Hematopoietic multipotent progenitor cell treated with erythropoietin and hydrocortisone succinate and interleukin-3 and kit ligand, for 15 days (in vitro differentiated cells): ENCODE results near the gene ORMDL1.
"Not testable (repeated sequence)": the region's sequence is repeated elsewhere in the genome, so short reads cannot be mapped to it uniquely, and the experiment has no call there.

ENCODE experiments used
- DNase-seq: peaks from one replicate; pipeline ENCODE4 v3.0.0-alpha.2; 2015; ENCODE audit warnings: low spot score

ORMDL1 gene

GRCh38 chr2:189770590-189771322, 13.4 kb downstream of the ORMDL1 start:
- DNase-seq: no peak

- no peak for DNase-seq
These were observed 20.1 kb downstream of the ORMDL1 start for GRCh38 chr2:189763908-189764661.

- DNase-seq: peak; percentile 96
These were observed 21.4 kb downstream of the ORMDL1 start, which contains the start of gene OSGEPL1 for GRCh38 chr2:189762551-189763298. Gene OSGEPL1, minus strand, starts transcription at chr2:189762792. Its CDS starts 1,152 bp downstream, at chr2:189761640.

GRCh38 chr2:189762229-189762550, 21.9 kb downstream of the ORMDL1 start:
- no peak for DNase-seq

- not testable (repeated sequence) for DNase-seq
These were observed 24.0 kb downstream of the ORMDL1 start for GRCh38 chr2:189760154-189760553.

- no peak for DNase-seq
These were observed 27.7 kb downstream of the ORMDL1 start for GRCh38 chr2:189756311-189756952.

- peak; percentile 68 for DNase-seq
These were observed 33.0 kb downstream of the ORMDL1 start for GRCh38 chr2:189751080-189751658.

GRCh38 chr2:189729430-189729829, 54.7 kb downstream of the ORMDL1 start:
- DNase-seq: no peak

GRCh38 chr2:189726849-189727248, 57.3 kb downstream of the ORMDL1 start:
- no peak for DNase-seq

- no peak for DNase-seq
These were observed 57.9 kb downstream of the ORMDL1 start for GRCh38 chr2:189726271-189726670.

GRCh38 chr2:189723192-189723591, 60.9 kb downstream of the ORMDL1 start:
- DNase-seq: no peak
